ENCODE measurements around the gene CPED1. TPM values are rescaled to one million over a fixed set of nuclear protein-coding genes. Genes with fewer than 3 reads are reported as not detected.

The CPED1 gene
- total RNA-seq, 1 experiment from 2014 or later: 0.13 TPM

DNA sequence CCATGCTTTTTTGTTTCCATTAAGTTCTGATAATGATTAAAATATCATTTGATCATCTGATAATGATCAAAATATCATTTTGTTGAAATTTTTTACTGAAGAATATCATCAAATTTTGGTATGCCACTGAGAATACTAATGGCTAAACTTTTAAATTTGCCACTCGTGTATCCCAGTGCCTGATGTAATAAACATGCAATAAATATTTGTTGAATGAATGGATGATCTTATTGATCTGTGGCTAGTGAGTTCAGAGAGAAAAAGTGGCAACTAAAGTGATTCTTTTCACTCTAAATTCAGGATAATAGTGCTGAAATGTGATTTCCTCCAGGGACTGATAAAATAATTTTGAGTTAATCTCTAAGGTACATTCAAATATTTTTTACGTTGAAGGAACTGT is 181.0 kb downstream of the CPED1 start:
- no CpG with 5 or more reads among the region's 2 CpGs for WGBS (ENCODE audit: extremely low coverage, insufficient read length, low lambda C conversion rate)
- no peak overlapping the region for H2BK15ac ChIP-seq (ENCODE audit: low read depth, low read length)
- Mint-ChIP-seq H3K9me3 (no peaks in the 10 kb centered on the region; a peak in 1 of 5 replicates), H3K27me3 (ENCODE audit: low read depth) (no peaks in the 10 kb centered on the region), H3K36me3 (ENCODE audit: insufficient read depth in 1 of 3, low read depth in 3 of 3) (no peaks in the 10 kb centered on the region), H3K27ac (no peak overlapping the region), H3K4me1 (peaks cover 4% of the 10 kb centered on the region in 2 experiments; a peak in 2 of 4 replicates), H3K4me3 (no peak overlapping the region)
- DNase-seq: no peak
- H3K23me2 ChIP-seq (ENCODE audit: insufficient read length, low read depth, low read length, poor library complexity, severe bottlenecking): no peaks in the 10 kb centered on the region
- no peak overlapping the region for H2AK5ac ChIP-seq (ENCODE audit: insufficient read length, low read length)
- no peak overlapping the region for H3K23ac ChIP-seq (ENCODE audit: insufficient read length, low read depth, low read length)
- no peak overlapping the region for H2AFZ ChIP-seq (ENCODE audit: low read length)
- H4K5ac ChIP-seq (ENCODE audit: insufficient read length, low read depth, low read length): no peak overlapping the region
- H2BK12ac ChIP-seq (ENCODE audit: insufficient read length, low read depth, low read length): no peak overlapping the region
- H4K91ac ChIP-seq (ENCODE audit: insufficient read length, low read depth, low read length): no peak overlapping the region
- H3T11ph ChIP-seq (ENCODE audit: low read length): no peak overlapping the region
- no peak overlapping the region for H3K18ac ChIP-seq (ENCODE audit: insufficient read length, low read depth, low read length)
- H2BK20ac ChIP-seq (ENCODE audit: low read depth, low read length, poor library complexity, severe bottlenecking): no peak overlapping the region
- H3K9me3 ChIP-seq (ENCODE audit: control insufficient read depth, low read depth, low read length): no peaks in the 10 kb centered on the region
- no peak overlapping the region for H2BK120ac ChIP-seq (ENCODE audit: low read depth, low read length, poor library complexity, severe bottlenecking)
- TF ChIP-seq, protein P1, sequence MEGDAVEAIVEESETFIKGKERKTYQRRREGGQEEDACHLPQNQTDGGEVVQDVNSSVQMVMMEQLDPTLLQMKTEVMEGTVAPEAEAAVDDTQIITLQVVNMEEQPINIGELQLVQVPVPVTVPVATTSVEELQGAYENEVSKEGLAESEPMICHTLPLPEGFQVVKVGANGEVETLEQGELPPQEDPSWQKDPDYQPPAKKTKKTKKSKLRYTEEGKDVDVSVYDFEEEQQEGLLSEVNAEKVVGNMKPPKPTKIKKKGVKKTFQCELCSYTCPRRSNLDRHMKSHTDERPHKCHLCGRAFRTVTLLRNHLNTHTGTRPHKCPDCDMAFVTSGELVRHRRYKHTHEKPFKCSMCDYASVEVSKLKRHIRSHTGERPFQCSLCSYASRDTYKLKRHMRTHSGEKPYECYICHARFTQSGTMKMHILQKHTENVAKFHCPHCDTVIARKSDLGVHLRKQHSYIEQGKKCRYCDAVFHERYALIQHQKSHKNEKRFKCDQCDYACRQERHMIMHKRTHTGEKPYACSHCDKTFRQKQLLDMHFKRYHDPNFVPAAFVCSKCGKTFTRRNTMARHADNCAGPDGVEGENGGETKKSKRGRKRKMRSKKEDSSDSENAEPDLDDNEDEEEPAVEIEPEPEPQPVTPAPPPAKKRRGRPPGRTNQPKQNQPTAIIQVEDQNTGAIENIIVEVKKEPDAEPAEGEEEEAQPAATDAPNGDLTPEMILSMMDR (conservative IDR thresholded peaks at IDR 0.05): no peak
- no peak overlapping the region for H3K4ac ChIP-seq (ENCODE audit: low read depth, low read length)
- H2BK5ac ChIP-seq (ENCODE audit: insufficient read length, low read length): no peak overlapping the region
- no peak overlapping the region for H3K9ac ChIP-seq (ENCODE audit: extremely low read depth, insufficient read length, low read length)
- H3K79me1 ChIP-seq (ENCODE audit: insufficient read depth, low read depth, low read length, poor library complexity, severe bottlenecking): no peaks in the 10 kb centered on the region
- H3K14ac ChIP-seq (ENCODE audit: insufficient read depth, low read length): no peak overlapping the region
- no peak overlapping the region for H3K4me2 ChIP-seq (ENCODE audit: insufficient read depth, insufficient read length, low read length)
- H3K27me3 ChIP-seq (ENCODE audit: insufficient read depth, low read length): no peaks in the 10 kb centered on the region
- no peaks in the 10 kb centered on the region for H3K4me1 ChIP-seq (ENCODE audit: insufficient read depth, low read length)
- no peaks in the 10 kb centered on the region for H4K20me1 ChIP-seq (ENCODE audit: control insufficient read depth, insufficient read depth, insufficient read length)
- no peak overlapping the region for H3K27ac ChIP-seq (ENCODE audit: insufficient read length, low read depth, low read length)
- no peak overlapping the region for H3K56ac ChIP-seq (ENCODE audit: insufficient read length, low read depth, low read length)
- H4K8ac ChIP-seq (replicated peaks; ENCODE audit: insufficient read length, low read depth, low read length): no peak overlapping the region
- H3K79me2 ChIP-seq (ENCODE audit: insufficient read depth, low read length): no peaks in the 10 kb centered on the region

Measured in H9 (cell line).